ENCODE results near the gene ELMOD3. TPM values are rescaled to one million over a fixed set of nuclear protein-coding genes. Genes with fewer than 3 reads are reported as not detected.

Gene ELMOD3
- total and polyA plus RNA-seq, 9 of the 15 experiments (the other 6 are each of a cell fraction or from before 2014, with no cell fraction given), result 2.7 to 18.7 (median 11.6) TPM

GRCh38 chr2:85415980-85416650 is 61.5 kb downstream of the ELMOD3 start:
- no peak for FAIRE-seq
- no peaks in the 10 kb centered on the region for H3K27me3 ChIP-seq (ENCODE audit: control insufficient read depth in 2 of 2, insufficient read depth in 2 of 2, low read length in 2 of 2)
- H3K9me1 ChIP-seq (ENCODE audit: control insufficient read depth, insufficient read depth, low read length), result peaks cover 3% of the 10 kb centered on the region
- in situ Hi-C loops (cut with MboI), result loop anchor here (5.0 kb wide), 1 partner anchor 141 kb away; no protein-coding TSS in a partner anchor
- no peak overlapping the region for H3K27ac ChIP-seq (ENCODE audit: extremely low read depth, low read depth, low read length)
- TF ChIP-seq CBFA2T3 (IDR thresholded peaks at IDR 0.05) (no peak), NFIC (IDR thresholded peaks at IDR 0.05) (peak; percentile 69)
- CTCF ChIA-PET (ENCODE audit: low intra/inter-chr PET ratio), result no interaction called here
- no peak overlapping the region for H3K4me3 ChIP-seq
- no peak for ATAC-seq
- BruUV-seq (replicated peaks), result no TSS peak
- intact Hi-C loops (cut with micrococcal nuclease), result loop anchor here (5.0 to 10.0 kb wide), 3 partner anchors 89 to 689 kb away; partner anchors contain the start of genes POLR1A, PTCD3 and TGOLN2
- H3K4me2 ChIP-seq (ENCODE audit: insufficient read depth, low read length), result no peak overlapping the region
- H3K9ac ChIP-seq (ENCODE audit: insufficient read depth in 1 of 2, low read depth in 2 of 2, low read length in 2 of 2), result 0 out of 4 replicates have a peak overlapping the region, but pooled peaks of 1 of the 2 experiments have one; percentile 50
- no peaks in the 10 kb centered on the region for H4K20me1 ChIP-seq (replicated peaks; ENCODE audit: control insufficient read depth, insufficient read depth, low read length)
- POLR2A ChIA-PET, result interaction anchor here (0.7 to 63.9 kb wide), 6 partner anchors 12 to 129 kb away, joined by 3 to 1576 read pairs (median 4); partner anchors contain the start of gene MAT2A
- WGBS (ENCODE audit: insufficient coverage, low coverage, missing lambda C conversion rate), result 58% methylated on average over 12 of the region's 12 CpGs
- H3K4me1 ChIP-seq (replicated peaks in 1 of 2; ENCODE audit: control insufficient read depth in 2 of 2, insufficient read depth in 2 of 2, low read length in 2 of 2), result peaks cover 56 to 68% of the 10 kb centered on the region in 2 experiments
- DNase-seq (ENCODE audit: extremely low read depth in 1 of 4, low spot score in 3 of 4), result no peak
- H3K36me3 ChIP-seq (ENCODE audit: control insufficient read depth, insufficient read depth, low read length), result no peaks in the 10 kb centered on the region
- H3K9me3 ChIP-seq (replicated peaks; ENCODE audit: control insufficient read depth, insufficient read depth, low read depth, low read length), result no peaks in the 10 kb centered on the region
- no peak overlapping the region for H2AFZ ChIP-seq (ENCODE audit: low read depth, low read length)
- peaks cover 12% of the 10 kb centered on the region; the same call in 2 of the 3 replicates for H3K79me2 ChIP-seq (ENCODE audit: control insufficient read depth, insufficient read depth, low read length)

All from K562 (cell line).